ENCODE results near the gene ADAMTS16.

DNA sequence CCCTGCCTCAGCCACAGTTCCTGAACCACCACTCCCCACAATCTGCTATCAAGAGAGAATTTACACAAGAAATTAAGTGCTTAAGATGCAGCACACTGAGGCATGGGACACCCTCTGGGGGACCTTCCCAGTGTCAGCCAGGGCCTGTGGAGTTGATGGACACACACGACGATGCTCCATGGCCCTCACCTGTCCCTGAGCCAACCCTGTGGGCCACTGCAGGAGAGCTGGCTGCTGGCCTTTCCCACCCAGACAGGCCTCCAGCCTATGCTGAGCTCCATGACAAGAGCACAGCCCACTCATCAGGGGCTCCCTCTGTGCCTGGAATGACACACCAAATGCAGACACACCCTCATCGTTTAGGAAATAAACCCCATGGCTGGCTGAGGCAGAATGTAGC lies 124.6 kb downstream of the ADAMTS16 start:
- TF ChIP-seq, protein P1, sequence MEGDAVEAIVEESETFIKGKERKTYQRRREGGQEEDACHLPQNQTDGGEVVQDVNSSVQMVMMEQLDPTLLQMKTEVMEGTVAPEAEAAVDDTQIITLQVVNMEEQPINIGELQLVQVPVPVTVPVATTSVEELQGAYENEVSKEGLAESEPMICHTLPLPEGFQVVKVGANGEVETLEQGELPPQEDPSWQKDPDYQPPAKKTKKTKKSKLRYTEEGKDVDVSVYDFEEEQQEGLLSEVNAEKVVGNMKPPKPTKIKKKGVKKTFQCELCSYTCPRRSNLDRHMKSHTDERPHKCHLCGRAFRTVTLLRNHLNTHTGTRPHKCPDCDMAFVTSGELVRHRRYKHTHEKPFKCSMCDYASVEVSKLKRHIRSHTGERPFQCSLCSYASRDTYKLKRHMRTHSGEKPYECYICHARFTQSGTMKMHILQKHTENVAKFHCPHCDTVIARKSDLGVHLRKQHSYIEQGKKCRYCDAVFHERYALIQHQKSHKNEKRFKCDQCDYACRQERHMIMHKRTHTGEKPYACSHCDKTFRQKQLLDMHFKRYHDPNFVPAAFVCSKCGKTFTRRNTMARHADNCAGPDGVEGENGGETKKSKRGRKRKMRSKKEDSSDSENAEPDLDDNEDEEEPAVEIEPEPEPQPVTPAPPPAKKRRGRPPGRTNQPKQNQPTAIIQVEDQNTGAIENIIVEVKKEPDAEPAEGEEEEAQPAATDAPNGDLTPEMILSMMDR (IDR thresholded peaks at IDR 0.05), result no peak
- no peak for TF ChIP-seq POLR2A (IDR thresholded peaks at IDR 0.05)
- no peak for TF ChIP-seq POLR2AphosphoS5 (IDR thresholded peaks at IDR 0.05)
